IPS-NIHi11 (cell line): ENCODE results near the gene OSBPL1A.

ENCODE experiments used
- DNase-seq: peaks from one replicate; pipeline ENCODE4 v3.0.0; 2012; ENCODE audit warnings: mixed read lengths, low spot score

The OSBPL1A gene

GRCh38 chr18:24267878-24268277 lies 129.7 kb downstream of the OSBPL1A start:
- DNase-seq, result no peak

GRCh38 chr18:24266131-24266530 lies 131.5 kb downstream of the OSBPL1A start:
- no peak for DNase-seq

- DNase-seq, result no peak
Observed at GRCh38 chr18:24265502-24266064, 132.0 kb downstream of the OSBPL1A start.

GRCh38 chr18:24263050-24263449 lies 134.6 kb downstream of the OSBPL1A start:
- no peak for DNase-seq

GRCh38 chr18:24262087-24262486 lies 135.5 kb downstream of the OSBPL1A start:
- no peak for DNase-seq

- DNase-seq, result no peak
Observed at GRCh38 chr18:24259869-24260641, 137.6 kb downstream of the OSBPL1A start.

- DNase-seq, result no peak
Observed at GRCh38 chr18:24254071-24254470, 143.6 kb downstream of the OSBPL1A start.

- DNase-seq, result no peak
Observed at GRCh38 chr18:24249716-24250115, 147.9 kb downstream of the OSBPL1A start.

GRCh38 chr18:24248359-24248758 lies 149.3 kb downstream of the OSBPL1A start:
- DNase-seq, result no peak

GRCh38 chr18:24246143-24246542 lies 151.5 kb downstream of the OSBPL1A start:
- DNase-seq, result no peak

- no peak for DNase-seq
Observed at GRCh38 chr18:24244698-24245097, 152.9 kb downstream of the OSBPL1A start.

- DNase-seq, result no peak
Observed at GRCh38 chr18:24243677-24244076, 153.9 kb downstream of the OSBPL1A start.

- DNase-seq, result no peak
Observed at GRCh38 chr18:24239341-24239740, 158.3 kb downstream of the OSBPL1A start.

- DNase-seq, result no peak
Observed at GRCh38 chr18:24238387-24238786, 159.2 kb downstream of the OSBPL1A start.

- no peak for DNase-seq
Observed at GRCh38 chr18:24234850-24235418, 162.7 kb downstream of the OSBPL1A start.

GRCh38 chr18:24234330-24234729 lies 163.3 kb downstream of the OSBPL1A start:
- no peak for DNase-seq

GRCh38 chr18:24232800-24233199 lies 164.8 kb downstream of the OSBPL1A start:
- DNase-seq, result no peak

- no peak for DNase-seq
Observed at GRCh38 chr18:24231773-24232735, 165.6 kb downstream of the OSBPL1A start.

- DNase-seq, result no peak
Observed at GRCh38 chr18:24230766-24231165, 166.9 kb downstream of the OSBPL1A start.

- no peak for DNase-seq
Observed at GRCh38 chr18:24228667-24229041, 169.0 kb downstream of the OSBPL1A start.

GRCh38 chr18:24227977-24228666 lies 169.5 kb downstream of the OSBPL1A start:
- no peak for DNase-seq

GRCh38 chr18:24220318-24220688 lies 177.3 kb downstream of the OSBPL1A start:
- peak; percentile 25 for DNase-seq
